GM21528 (cell line): Measurements from ENCODE around the gene VWA8.
"Not testable (repeated sequence)": the region's sequence is repeated elsewhere in the genome, so short reads cannot be mapped to it uniquely, and the experiment has no call there.

Source experiments
- ATAC-seq: cut with Tn5 transposase; IDR thresholded peaks from one replicate; pipeline ENCODE4 v1.9.1; 2021; ENCODE audit warnings: mild to moderate bottlenecking, moderate library complexity; ENCODE audit not compliant: unreplicated experiment, low FRiP score

VWA8 gene

DNA sequence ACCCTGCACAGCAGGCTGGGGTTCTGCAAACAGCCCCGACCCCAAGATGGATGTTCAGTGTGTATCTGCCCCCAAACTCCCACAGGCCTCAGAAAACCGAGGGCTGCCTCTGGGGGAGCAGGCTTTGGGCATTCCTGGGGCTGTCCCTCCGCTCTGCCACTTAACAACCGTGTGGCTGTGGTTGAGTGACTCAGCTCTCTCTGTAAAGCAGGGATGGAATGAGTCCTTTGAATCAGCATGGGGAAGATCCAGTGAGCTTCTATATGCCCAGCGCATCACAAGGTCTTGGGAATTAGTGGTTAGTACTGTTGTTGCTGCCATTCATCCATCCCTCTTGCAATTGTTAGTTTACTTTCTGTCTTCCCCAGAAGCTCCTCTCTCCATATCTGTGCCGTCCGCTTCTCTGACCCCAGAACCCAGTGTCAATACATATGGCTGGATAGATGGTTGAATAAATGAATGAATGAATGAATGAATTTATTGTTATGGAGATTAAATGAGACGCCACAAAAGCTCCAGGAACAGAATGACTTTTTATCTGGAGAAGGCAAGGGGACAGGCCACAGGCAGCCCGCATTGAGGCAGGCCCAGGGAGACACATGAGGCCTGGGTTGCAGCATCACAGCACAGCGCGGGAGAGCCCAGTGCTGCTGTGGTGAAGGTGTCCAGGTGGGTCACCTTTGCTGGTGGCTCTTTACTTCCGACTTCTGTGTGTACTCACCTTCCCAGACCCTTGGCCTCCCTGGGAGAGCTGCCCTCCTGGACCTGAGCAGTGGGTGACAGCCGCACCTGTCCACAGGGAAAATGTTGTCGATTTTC lies 414.3 kb downstream of the VWA8 start:
- ATAC-seq: no peak

- ATAC-seq: no peak
These were observed 415.5 kb downstream of the VWA8 start for GRCh38 chr13:41545432-41545707.

DNA sequence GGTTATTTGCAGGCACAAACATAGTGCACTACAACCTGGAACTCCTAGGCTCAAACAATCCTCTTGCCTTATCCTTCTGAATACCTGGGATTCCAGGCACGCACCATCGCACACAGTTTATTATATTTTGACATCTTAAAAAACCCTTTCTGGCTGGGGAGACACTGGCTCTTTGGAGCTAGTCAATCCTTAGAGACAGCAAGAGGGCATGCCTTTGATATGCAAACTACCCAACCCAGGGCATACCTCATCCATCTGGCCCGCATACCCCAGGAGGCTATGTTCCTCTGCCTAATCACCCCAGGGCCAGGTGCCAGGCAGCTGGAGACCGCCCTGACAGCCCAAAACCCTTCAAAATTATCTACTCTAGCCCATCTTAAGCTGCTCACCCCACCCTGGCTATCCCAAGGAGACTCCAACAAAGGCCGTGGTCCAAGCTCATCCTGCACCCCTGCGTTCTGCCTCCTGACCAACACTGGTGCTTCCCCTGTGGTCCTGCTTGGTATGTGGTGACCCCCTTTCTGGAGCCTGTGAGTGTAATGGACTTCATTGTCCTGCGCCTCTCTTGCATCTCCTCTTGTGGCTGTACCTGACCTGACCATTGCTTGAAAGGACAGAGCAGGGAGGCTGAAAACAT lies 417.1 kb downstream of the VWA8 start:
- no peak for ATAC-seq

- not testable (repeated sequence) for ATAC-seq
These were observed 418.1 kb downstream of the VWA8 start for GRCh38 chr13:41542799-41543198.

DNA sequence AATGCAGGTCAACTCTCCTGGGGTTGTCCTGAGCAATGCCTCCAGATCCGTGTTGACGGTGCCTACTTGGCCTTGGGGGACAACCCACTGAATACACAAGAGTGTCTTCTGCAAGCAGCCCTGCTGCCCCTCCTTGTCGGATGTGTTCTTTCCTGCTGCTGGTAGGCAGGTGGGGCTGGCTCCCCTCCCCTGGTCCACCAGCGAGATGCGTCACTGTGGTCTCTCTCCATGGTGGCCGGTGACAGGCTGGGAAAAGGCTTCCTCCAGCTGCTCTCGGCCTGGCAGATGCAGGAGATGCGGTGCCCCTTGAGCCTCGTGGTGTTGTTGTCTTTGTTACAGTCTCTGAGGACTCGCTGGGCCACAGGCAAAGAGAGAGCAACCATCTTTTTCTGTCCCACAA lies 418.6 kb downstream of the VWA8 start:
- no peak for ATAC-seq

DNA sequence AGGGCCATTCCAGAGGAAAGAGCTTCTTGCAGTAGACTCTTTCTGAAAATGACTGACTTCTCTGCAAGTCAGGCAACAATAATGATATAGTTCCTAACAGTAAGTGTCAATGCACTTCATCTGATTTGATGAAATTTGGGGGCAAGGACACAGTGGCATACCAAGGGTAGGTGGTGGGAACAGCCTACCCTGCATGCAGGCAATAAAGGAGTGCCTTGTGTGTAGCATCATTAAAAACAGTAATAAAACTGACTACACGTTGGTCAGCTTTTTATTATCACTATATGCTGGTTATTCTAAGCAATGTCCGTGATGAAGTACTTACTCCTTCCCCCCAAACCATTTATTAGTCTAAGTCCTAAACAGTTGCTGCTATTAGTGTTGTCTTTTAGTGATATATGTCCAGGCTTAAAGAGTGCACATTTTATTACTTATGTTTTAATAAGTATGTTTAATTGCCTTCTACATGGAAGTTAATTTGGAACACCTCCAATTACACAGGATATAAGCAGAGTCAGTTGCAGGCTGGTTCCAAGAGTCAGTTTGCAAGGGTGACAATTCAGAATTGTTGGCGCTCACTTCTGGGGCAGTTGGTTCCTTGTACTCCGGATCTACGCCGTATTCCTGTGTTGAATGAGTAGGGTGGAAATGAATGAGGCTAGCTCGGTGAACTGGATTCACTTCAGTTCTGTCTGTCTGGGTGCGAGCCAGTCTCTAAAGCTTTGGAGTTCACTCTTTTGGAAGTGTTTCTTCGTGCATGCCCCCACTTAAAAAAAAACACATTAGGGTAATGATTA lies 419.6 kb downstream of the VWA8 start:
- no peak for ATAC-seq

GRCh38 chr13:41540240-41540639 lies 420.7 kb downstream of the VWA8 start:
- not testable (repeated sequence) for ATAC-seq

- ATAC-seq: no peak
These were observed 427.4 kb downstream of the VWA8 start for GRCh38 chr13:41533266-41534052.

GRCh38 chr13:41528021-41528420 lies 432.9 kb downstream of the VWA8 start:
- no peak for ATAC-seq

DNA sequence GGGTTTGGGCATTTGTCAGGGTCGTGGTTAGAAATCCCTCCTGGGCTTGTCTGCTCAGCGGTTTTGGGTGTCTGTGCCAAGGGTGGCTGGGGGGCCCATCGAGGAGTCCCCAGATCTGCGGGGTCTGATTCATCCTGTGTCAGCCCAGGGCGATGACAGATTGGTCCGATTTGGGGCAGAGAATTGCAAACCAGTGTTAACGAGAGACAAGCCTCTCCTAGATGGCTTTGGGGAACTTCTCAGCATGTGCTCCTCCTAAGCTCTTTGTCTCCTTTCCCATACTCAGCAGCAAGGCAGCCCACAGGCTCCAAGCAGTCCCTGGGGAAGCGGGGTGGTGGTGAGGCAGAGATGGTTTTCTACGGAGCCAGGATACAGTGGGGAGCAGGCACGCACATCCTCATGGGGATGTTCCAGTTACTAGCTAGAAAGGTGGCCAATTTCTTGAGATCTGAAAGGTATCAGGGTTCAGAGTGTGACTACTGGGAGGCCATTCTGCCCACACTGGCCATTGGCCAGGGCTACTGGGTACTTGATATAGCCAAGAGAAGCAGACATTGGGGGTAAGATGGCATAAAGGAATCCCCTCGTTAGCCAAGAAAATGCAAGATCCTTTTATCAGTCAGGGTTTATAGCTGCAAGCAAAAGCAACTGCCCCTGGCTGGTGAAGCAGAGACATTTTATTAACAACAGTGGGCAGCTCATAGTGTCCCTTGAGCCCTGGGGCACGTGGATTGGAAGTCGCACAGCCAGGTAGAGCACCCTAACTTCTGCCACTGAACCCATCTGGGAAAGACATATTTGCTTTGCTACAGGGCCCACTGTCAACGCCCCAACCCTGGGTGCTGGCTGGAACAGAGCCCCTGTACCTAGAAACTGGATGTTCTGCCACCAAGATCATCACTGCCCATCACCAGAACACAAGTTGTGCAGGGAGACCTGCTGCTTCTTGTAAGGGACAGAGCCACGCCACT lies 440.0 kb downstream of the VWA8 start:
- no peak for ATAC-seq

DNA sequence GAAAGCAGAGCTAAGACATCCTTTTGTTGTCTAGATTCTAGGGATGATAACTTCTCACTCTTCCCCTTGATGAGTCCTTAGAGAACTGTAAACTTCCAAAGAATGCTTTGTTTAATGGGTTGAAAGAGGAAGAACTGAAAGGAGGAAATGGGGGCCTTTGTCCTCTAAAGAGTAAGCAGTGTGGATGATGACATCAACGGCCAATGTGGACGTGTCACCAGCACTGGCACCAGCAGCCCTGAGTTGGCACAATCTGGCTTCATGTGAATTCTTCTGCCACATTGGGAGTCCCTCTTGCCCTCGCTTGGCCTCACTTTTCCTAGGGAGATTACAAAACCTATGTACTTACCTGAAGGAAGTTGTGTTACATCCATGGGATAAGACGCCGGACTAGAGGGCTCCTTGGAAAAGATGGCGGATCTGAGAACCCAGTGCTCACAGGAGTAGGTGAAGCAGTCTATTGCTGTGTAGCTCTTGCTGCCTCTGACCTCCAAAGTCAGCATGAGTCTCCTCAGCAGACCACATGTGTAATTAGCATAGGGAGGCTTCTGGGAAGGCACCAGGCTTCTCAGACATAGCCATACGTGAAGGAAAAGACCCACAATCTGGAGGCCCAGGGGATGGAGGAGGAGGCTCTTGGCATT lies 440.8 kb downstream of the VWA8 start:
- no peak for ATAC-seq
